SHP77 treated with DMSO at 0.1 percent for 48 hours (cell line): ENCODE measurements around the gene ZNRF2.
"Not testable (repeated sequence)": the region's sequence is repeated elsewhere in the genome, so short reads cannot be mapped to it uniquely, and the experiment has no call there.

ENCODE experiments used
- DNase-seq: peaks from one replicate; lab custom pipeline; 2025; lab: John Stamatoyannopoulos, UW

ZNRF2 gene

GRCh38 chr7:30263090-30263710 lies 21.2 kb upstream of the ZNRF2 start:
- DNase-seq = no peak

- DNase-seq = no peak
These were observed 20.3 kb upstream of the ZNRF2 start for GRCh38 chr7:30264052-30264451.

GRCh38 chr7:30265189-30265588 lies 19.2 kb upstream of the ZNRF2 start:
- not testable (repeated sequence) for DNase-seq

- DNase-seq = no peak
These were observed 17.7 kb upstream of the ZNRF2 start for GRCh38 chr7:30266686-30267085.

GRCh38 chr7:30268586-30268985 lies 15.8 kb upstream of the ZNRF2 start:
- no peak for DNase-seq

GRCh38 chr7:30269490-30269889 lies 14.9 kb upstream of the ZNRF2 start:
- DNase-seq = no peak

GRCh38 chr7:30270921-30271320 lies 13.5 kb upstream of the ZNRF2 start:
- DNase-seq = no peak

GRCh38 chr7:30272126-30272525 lies 12.3 kb upstream of the ZNRF2 start:
- DNase-seq = no peak

- DNase-seq = no peak
These were observed 10.8 kb upstream of the ZNRF2 start for GRCh38 chr7:30273552-30273951.

- DNase-seq = no peak
These were observed 9.8 kb upstream of the ZNRF2 start for GRCh38 chr7:30274641-30275040.

GRCh38 chr7:30276203-30276900 lies 8.0 kb upstream of the ZNRF2 start:
- DNase-seq = peak; percentile 50

GRCh38 chr7:30278376-30278775 lies 6.0 kb upstream of the ZNRF2 start:
- DNase-seq = no peak

- no peak for DNase-seq
These were observed 5.3 kb upstream of the ZNRF2 start for GRCh38 chr7:30278849-30279652.

GRCh38 chr7:30279653-30279904 lies 4.8 kb upstream of the ZNRF2 start:
- DNase-seq = no peak

- DNase-seq = no peak
These were observed 3.8 kb upstream of the ZNRF2 start for GRCh38 chr7:30280631-30281030.

GRCh38 chr7:30281263-30281662 lies 3.1 kb upstream of the ZNRF2 start:
- DNase-seq = no peak

- DNase-seq = no peak
These were observed 2.6 kb upstream of the ZNRF2 start for GRCh38 chr7:30281791-30282190.

- no peak for DNase-seq
These were observed 1.7 kb upstream of the ZNRF2 start for GRCh38 chr7:30282735-30283134.

- DNase-seq = no peak
These were observed 704 bp downstream of the ZNRF2 start for GRCh38 chr7:30285067-30285535.

GRCh38 chr7:30285536-30286284 lies 1.3 kb downstream of the ZNRF2 start:
- DNase-seq = no peak

GRCh38 chr7:30286749-30287148 lies 2.4 kb downstream of the ZNRF2 start:
- DNase-seq = no peak

- not testable (repeated sequence) for DNase-seq
These were observed 3.2 kb downstream of the ZNRF2 start for GRCh38 chr7:30287625-30288024.

GRCh38 chr7:30289634-30290033 lies 5.2 kb downstream of the ZNRF2 start:
- not testable (repeated sequence) for DNase-seq
